ENCODE measurements around the gene TRMT44.

TRMT44 gene

DNA sequence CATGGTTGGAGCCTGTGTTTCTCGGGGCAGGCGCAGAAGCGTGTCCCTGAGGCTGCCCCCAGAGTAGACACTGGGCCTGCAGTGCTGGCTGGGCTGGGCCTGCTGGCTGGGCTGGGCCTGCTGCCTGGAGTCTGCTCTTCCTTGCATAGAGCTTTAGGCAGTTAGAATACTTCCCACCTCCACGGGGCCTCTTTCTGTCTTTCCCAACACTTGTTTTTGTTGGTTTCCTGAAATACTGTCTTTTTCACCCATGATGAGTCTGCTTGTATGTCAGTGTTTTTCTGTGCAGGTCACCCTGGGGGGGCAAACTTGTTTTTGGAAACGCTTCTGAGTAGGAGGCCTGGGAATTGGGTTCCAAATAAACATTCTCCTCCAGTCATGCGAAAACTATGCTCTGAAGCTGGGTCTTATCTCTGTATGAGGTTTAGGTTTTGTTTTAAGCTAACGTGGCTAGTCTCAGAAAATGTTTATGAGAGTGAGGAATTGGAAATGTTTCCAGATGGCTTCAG is 32.2 kb downstream of the TRMT44 start:
- H3K9me3 ChIP-seq (ENCODE audit: low read length), result no peaks in the 10 kb centered on the region
- peak overlapping the region; percentile 53 for H3K27ac ChIP-seq (ENCODE audit: low read depth, low read length)
- no peak overlapping the region for H3K9ac ChIP-seq (ENCODE audit: low read length)
- H3K4me1 ChIP-seq (ENCODE audit: insufficient read depth, low read length), result peaks cover 23% of the 10 kb centered on the region
- peaks cover 36% of the 10 kb centered on the region for H3K36me3 ChIP-seq (ENCODE audit: insufficient read depth, low read length)
- H3K4me3 ChIP-seq (ENCODE audit: low read depth in 1 of 2, low read length in 2 of 2), result no peak overlapping the region
- H3K27me3 ChIP-seq (ENCODE audit: control insufficient read depth in 1 of 2, insufficient read depth in 2 of 2, low read length in 2 of 2), result no peaks in the 10 kb centered on the region

GRCh38 chr4:8473198-8473919 is 32.8 kb downstream of the TRMT44 start:
- H3K9ac ChIP-seq (ENCODE audit: low read length), result no peak overlapping the region
- H3K36me3 ChIP-seq (ENCODE audit: insufficient read depth, low read length), result peaks cover 30% of the 10 kb centered on the region
- no peaks in the 10 kb centered on the region for H3K27me3 ChIP-seq (ENCODE audit: control insufficient read depth in 1 of 2, insufficient read depth in 2 of 2, low read length in 2 of 2)
- H3K4me3 ChIP-seq (ENCODE audit: low read depth in 1 of 2, low read length in 2 of 2), result peak overlapping the region in 1 of 2 donors; percentile 31
- H3K27ac ChIP-seq (ENCODE audit: low read depth, low read length), result peak overlapping the region; percentile 53
- H3K4me1 ChIP-seq (ENCODE audit: insufficient read depth, low read length), result peaks cover 23% of the 10 kb centered on the region
- no peaks in the 10 kb centered on the region for H3K9me3 ChIP-seq (ENCODE audit: low read length)

GRCh38 chr4:8473920-8474590 is 33.5 kb downstream of the TRMT44 start:
- H3K36me3 ChIP-seq (ENCODE audit: insufficient read depth, low read length), result peaks cover 24% of the 10 kb centered on the region
- H3K9ac ChIP-seq (ENCODE audit: low read length), result no peak overlapping the region
- peaks cover 23% of the 10 kb centered on the region for H3K4me1 ChIP-seq (ENCODE audit: insufficient read depth, low read length)
- H3K27me3 ChIP-seq (ENCODE audit: control insufficient read depth in 1 of 2, insufficient read depth in 2 of 2, low read length in 2 of 2), result no peaks in the 10 kb centered on the region
- H3K4me3 ChIP-seq (ENCODE audit: low read depth in 1 of 2, low read length in 2 of 2), result no peak overlapping the region
- peak overlapping the region; percentile 53 for H3K27ac ChIP-seq (ENCODE audit: low read depth, low read length)
- H3K9me3 ChIP-seq (ENCODE audit: low read length), result no peaks in the 10 kb centered on the region

DNA sequence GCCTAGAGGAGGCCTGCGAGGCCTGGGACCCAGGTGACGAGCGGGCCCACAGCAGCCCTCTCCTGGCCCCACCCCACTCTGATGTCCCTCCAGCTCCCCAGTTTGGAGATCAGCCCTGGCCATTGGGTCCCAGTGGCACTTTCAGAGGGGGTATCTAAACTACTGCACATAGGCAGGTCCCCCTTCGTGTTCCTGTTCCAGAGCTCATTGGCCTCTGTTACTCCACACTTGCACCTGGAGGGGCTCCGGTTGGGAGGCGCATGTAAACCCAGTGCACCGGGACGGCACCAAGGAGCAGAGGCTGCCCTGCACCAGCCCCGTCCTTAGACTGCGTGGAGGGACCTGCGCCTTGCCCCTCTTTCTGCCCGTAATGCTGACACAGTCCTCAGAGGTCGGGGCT is 34.3 kb downstream of the TRMT44 start:
- no peaks in the 10 kb centered on the region for H3K9me3 ChIP-seq (ENCODE audit: low read length)
- no peak overlapping the region for H3K4me3 ChIP-seq (ENCODE audit: low read depth in 1 of 2, low read length in 2 of 2)
- no peaks in the 10 kb centered on the region for H3K27me3 ChIP-seq (ENCODE audit: control insufficient read depth in 1 of 2, insufficient read depth in 2 of 2, low read length in 2 of 2)
- peaks cover 16% of the 10 kb centered on the region for H3K36me3 ChIP-seq (ENCODE audit: insufficient read depth, low read length)
- no peak overlapping the region for H3K27ac ChIP-seq (ENCODE audit: low read depth, low read length)
- peaks cover 23% of the 10 kb centered on the region for H3K4me1 ChIP-seq (ENCODE audit: insufficient read depth, low read length)
- H3K9ac ChIP-seq (ENCODE audit: low read length), result no peak overlapping the region

DNA sequence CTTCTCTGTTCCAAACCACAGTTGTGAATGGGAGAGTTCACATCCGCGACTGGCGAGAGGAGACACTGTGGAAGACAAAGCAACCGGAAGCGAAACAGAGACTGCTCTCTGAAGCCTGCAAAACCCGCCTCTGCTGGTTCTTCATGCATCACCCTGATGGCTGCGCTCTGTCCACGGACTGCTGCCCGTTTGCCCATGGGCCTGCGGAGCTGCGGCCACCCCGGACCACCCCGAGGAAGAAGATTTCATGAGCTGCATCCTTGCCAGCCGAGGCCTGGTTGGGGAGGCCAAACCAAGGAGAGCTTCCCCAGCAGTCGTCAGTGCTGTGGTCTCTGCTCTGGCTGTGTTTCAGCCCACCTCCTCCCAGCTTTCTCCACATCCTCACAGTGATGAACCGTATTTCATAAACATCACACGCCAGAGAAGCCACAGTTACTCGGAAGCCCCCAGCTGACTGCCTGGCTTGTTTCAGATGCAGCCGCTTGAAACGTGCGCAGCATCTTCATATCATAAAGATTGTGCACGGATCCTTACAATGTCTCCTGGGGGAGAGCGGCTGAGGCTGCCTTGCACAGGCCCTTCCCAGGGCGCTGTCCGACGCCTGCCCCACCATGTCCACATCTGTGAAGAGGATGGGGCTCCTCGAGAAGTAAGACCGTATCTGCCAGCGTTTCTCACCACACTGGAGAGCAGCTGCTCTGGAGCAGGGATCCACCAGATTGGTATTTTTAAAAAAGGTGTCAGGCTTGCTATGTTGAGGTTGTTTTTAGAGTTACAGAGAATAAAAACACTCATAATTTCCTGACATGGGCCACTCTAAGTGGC is 35.4 kb downstream of the TRMT44 start:
- Histone ChIP-seq H3K9ac (ENCODE audit: low read length) (no peak overlapping the region), H3K27ac (ENCODE audit: low read depth, low read length) (no peak overlapping the region), H3K27me3 (ENCODE audit: control insufficient read depth in 1 of 2, insufficient read depth in 2 of 2, low read length in 2 of 2) (no peaks in the 10 kb centered on the region), H3K4me1 (ENCODE audit: insufficient read depth, low read length) (peaks cover 23% of the 10 kb centered on the region), H3K4me3 (ENCODE audit: low read depth in 1 of 2, low read length in 2 of 2) (no peak overlapping the region), H3K9me3 (ENCODE audit: low read length) (no peaks in the 10 kb centered on the region), H3K36me3 (ENCODE audit: insufficient read depth, low read length) (peaks cover 15% of the 10 kb centered on the region)

- Histone ChIP-seq H3K36me3 (ENCODE audit: insufficient read depth, low read length) (peaks cover 11% of the 10 kb centered on the region), H3K27me3 (ENCODE audit: control insufficient read depth in 1 of 2, insufficient read depth in 2 of 2, low read length in 2 of 2) (no peaks in the 10 kb centered on the region), H3K27ac (ENCODE audit: low read depth, low read length) (no peak overlapping the region), H3K9me3 (ENCODE audit: low read length) (no peaks in the 10 kb centered on the region), H3K9ac (ENCODE audit: low read length) (no peak overlapping the region), H3K4me3 (ENCODE audit: low read depth in 1 of 2, low read length in 2 of 2) (no peak overlapping the region), H3K4me1 (ENCODE audit: insufficient read depth, low read length) (peaks cover 19% of the 10 kb centered on the region)
These were observed 36.6 kb downstream of the TRMT44 start for GRCh38 chr4:8477095-8477635.

DNA sequence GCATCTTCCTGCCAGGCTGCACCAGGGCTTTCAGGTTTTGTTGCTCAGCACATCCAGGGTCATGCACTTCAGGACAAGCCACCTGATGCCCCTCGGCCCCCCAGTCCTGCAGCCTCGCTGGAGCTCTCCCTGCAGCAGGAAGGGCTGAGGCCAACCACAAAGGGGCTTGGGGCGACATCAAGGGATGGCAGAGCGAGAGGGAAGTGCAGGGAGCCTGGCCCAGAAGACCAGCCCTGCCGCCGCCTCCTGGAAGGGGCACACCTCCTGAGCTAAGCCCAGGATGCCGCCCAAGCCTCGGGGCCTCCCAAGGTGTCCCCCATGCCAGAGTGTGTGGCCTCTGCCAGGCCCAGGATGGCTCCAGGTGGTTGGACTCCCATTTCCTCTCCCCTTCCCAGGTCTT is 37.1 kb downstream of the TRMT44 start:
- Histone ChIP-seq H3K9me3 (ENCODE audit: low read length) (no peaks in the 10 kb centered on the region), H3K36me3 (ENCODE audit: insufficient read depth, low read length) (peaks cover 11% of the 10 kb centered on the region), H3K4me3 (ENCODE audit: low read depth in 1 of 2, low read length in 2 of 2) (no peak overlapping the region), H3K27ac (ENCODE audit: low read depth, low read length) (no peak overlapping the region), H3K27me3 (ENCODE audit: control insufficient read depth in 1 of 2, insufficient read depth in 2 of 2, low read length in 2 of 2) (no peaks in the 10 kb centered on the region), H3K4me1 (ENCODE audit: insufficient read depth, low read length) (peaks cover 14% of the 10 kb centered on the region), H3K9ac (ENCODE audit: low read length) (no peak overlapping the region)

DNA sequence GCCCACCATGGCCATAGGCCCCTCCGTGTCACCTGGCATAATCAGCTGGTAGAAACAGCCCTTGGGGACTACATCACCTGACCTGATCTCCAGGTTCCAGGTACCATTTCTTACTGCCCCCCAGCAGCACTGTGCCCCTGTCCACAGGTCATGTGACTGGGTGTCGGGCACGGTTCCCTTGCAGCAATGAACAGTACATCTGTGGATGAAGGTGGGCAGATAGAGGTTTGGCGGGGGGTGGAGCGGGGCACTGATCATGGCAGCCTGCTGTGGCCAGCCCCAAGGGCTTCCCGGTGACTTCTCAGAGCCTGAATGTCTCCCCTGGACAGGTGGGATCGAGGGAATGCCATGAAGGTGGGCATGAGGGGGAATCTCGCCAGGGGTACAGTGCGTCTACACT is 37.8 kb downstream of the TRMT44 start:
- H3K4me3 ChIP-seq (ENCODE audit: low read depth in 1 of 2, low read length in 2 of 2), result no peak overlapping the region
- H3K36me3 ChIP-seq (ENCODE audit: insufficient read depth, low read length), result peaks cover 11% of the 10 kb centered on the region
- peaks cover 7% of the 10 kb centered on the region for H3K4me1 ChIP-seq (ENCODE audit: insufficient read depth, low read length)
- H3K9ac ChIP-seq (ENCODE audit: low read length), result no peak overlapping the region
- no peak overlapping the region for H3K27ac ChIP-seq (ENCODE audit: low read depth, low read length)
- no peaks in the 10 kb centered on the region for H3K27me3 ChIP-seq (ENCODE audit: control insufficient read depth in 1 of 2, insufficient read depth in 2 of 2, low read length in 2 of 2)
- H3K9me3 ChIP-seq (ENCODE audit: low read length), result no peaks in the 10 kb centered on the region

GRCh38 chr4:8478801-8479744 is 38.5 kb downstream of the TRMT44 start:
- peaks cover 11% of the 10 kb centered on the region for H3K36me3 ChIP-seq (ENCODE audit: insufficient read depth, low read length)
- no peaks in the 10 kb centered on the region for H3K4me1 ChIP-seq (ENCODE audit: insufficient read depth, low read length)
- H3K9ac ChIP-seq (ENCODE audit: low read length), result no peak overlapping the region
- no peak overlapping the region for H3K27ac ChIP-seq (ENCODE audit: low read depth, low read length)
- no peaks in the 10 kb centered on the region for H3K27me3 ChIP-seq (ENCODE audit: control insufficient read depth in 1 of 2, insufficient read depth in 2 of 2, low read length in 2 of 2)
- H3K9me3 ChIP-seq (ENCODE audit: low read length), result no peaks in the 10 kb centered on the region
- H3K4me3 ChIP-seq (ENCODE audit: low read depth in 1 of 2, low read length in 2 of 2), result no peak overlapping the region

GRCh38 chr4:8480221-8480620 is 39.6 kb downstream of the TRMT44 start:
- no peaks in the 10 kb centered on the region for H3K9me3 ChIP-seq (ENCODE audit: low read length)
- H3K4me1 ChIP-seq (ENCODE audit: insufficient read depth, low read length), result no peaks in the 10 kb centered on the region
- H3K4me3 ChIP-seq (ENCODE audit: low read depth in 1 of 2, low read length in 2 of 2), result no peak overlapping the region
- H3K27ac ChIP-seq (ENCODE audit: low read depth, low read length), result no peak overlapping the region
- H3K27me3 ChIP-seq (ENCODE audit: control insufficient read depth in 1 of 2, insufficient read depth in 2 of 2, low read length in 2 of 2), result no peaks in the 10 kb centered on the region
- no peak overlapping the region for H3K9ac ChIP-seq (ENCODE audit: low read length)
- H3K36me3 ChIP-seq (ENCODE audit: insufficient read depth, low read length), result peaks cover 11% of the 10 kb centered on the region
